GM21723 (cell line): ENCODE data around the gene LRRC45.
"Not testable (repeated sequence)": the region's sequence is repeated elsewhere in the genome, so short reads cannot be mapped to it uniquely, and the experiment has no call there.

Experiments used
- ATAC-seq: cut with Tn5 transposase; IDR thresholded peaks from one replicate; pipeline ENCODE4 v1.9.1; 2021; ENCODE audit warnings: mild to moderate bottlenecking, moderate library complexity; ENCODE audit not compliant: unreplicated experiment

LRRC45 gene

DNA sequence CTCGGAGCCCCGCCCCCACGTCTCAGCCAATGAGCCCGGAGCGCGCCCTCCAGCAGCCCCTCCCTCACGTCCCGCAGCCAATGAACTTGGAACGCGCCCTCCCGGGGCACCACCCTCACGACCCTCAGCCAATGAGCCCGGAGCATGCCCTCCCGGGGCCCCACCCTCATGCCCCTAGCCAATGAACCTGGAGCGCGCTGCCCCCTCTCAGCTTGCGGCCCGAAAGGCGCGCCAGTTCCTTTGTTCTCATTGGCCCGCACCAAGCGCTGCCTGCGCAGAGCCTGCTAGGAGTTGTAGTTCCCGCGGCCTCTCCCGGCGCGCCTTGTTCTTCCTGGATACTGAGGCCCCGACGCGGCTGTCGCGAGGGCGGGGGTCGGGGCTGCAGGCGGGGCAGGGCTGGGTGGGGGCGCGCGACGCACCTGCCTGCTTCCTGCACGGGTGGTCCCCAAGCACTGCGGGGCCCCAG, at the start of gene LRRC45:
Gene LRRC45 (plus strand): TSS at position 325 of the 466 bp plus-strand sequence. CDS start 339 bp downstream, outside the sequence.
- peak; percentile 83 for ATAC-seq

DNA sequence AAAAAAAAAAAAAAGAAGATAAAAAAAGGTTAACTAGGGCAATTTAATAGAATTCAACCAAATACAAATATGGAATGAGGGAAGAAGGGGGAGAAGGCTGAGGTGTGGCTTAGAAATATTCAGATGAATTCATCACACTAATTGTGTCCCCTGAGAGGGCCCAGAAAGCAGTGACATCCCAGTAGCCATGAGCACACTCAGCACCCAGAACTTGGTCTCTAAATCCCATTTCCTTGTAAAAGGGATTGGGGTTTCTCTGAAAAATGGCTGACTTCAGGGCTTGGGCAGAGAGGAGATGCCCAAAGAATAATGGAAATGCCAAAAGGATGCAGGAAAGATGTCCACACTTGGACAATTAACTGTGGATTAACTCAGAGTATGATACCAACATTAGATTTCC, 49.7 kb upstream of the LRRC45 start:
- ATAC-seq, result no peak

DNA sequence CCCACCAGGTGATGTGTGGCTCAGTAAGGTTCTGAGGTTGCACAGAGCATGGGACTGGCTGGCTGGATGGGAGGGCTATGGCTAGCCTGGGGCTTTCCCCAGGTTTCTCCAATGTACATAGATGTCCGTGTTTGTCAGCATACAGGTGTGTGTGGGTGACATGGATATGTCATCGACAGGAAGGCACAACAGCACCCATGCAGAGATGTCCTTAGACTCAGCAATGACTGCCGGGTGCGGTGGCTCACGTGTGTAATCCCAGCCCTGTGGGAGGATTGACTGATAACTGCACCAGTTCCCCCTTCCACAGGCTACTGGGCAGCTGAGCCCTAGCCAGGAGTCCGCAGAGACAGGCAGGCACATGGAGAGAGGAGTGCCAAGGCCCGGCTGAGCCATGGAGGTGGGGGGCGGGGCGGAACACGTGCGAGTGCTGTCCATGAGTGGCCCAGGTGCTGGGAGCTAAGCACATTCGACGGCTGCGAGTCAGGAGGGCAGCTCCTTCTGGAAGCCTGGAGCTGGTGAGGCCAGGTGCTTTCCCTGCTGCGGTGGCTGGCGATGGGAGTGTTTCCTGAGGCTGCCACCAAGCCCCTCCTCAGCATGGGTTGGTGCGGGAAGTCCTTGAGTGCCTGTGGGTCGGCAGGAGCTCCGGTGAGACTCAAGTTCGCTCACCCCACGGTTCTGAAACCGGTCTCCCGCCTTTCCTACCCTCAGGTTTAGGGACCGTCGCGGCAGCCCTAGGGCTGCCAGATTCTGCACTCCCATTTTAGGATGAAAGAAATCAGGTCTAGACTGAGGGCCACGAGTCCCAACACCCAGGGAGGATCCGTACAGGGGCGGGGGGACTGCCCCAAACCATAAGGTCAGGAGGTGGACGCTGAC, 46.5 kb upstream of the LRRC45 start:
- ATAC-seq, result peak; percentile 5

DNA sequence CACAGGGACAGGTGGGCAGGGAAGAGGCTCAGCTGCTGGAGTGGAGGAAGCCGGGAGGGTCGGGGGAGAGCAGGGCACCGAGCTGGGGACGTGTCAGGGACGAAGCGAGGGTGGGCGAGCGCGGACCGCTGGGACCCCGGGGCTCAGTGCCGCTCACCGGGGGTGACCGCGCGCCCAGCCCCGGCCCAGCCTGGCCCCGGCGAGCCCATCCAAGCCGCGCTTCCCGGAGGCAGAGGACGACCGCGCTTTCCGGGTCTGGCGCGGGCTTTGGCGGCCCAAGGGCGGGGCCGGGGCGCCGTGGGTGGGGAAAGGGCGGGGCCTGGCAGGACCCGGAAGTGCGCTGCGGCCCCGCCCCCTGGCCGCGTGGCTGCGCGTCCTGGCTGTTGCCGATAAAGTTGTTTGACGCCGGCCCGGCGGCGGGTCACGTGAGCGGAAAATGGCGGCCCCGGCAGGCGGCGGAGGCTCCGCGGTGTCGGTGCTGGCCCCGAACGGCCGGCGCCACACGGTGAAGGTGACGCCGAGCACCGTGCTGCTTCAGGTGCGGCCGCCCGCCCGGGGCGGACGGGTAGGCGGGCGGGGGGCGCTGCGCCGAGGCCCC, 45.8 kb upstream of the LRRC45 start, which contains the start of gene ASPSCR1:
Gene ASPSCR1 (plus strand): TSS at position 419 of the 598 bp plus-strand sequence. CDS start 18 bp downstream, at position 437.
- peak; percentile 79 for ATAC-seq

DNA sequence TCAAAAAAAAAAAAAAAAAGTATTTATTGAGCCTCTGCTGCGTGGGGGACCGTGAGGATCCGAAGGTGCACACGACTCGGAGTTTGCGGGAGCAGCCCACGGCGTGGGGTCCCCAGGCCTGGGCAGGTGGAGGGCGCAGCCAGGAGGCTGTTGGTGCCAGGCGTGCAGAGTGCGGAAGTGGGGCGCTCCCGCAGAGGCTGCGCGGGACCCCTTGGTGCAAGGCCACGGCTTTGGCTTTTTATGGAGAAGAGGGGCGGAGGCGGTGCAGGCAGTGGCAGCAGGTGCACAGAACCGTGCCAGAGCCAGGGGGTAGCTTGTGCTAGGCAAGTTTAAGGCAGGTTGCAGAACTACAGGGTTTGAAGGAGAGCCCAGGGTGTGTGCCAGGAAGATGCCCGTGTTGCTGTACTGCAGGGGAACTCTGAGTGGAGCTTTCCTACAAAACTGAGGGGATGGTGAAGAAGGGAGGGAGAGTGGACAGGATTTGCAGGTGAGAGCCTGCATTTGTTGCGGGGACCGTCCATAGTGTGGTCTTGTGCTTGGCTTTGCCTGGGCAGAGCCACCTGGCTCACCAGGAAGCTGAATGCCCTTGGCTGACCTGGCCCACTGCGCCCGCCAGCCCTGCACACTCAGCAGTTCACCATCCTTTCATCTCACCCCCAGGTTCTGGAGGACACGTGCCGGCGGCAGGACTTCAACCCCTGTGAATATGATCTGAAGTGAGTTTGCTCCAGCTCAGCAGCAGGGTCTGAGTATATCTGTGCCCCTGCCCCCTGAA, 44.4 kb upstream of the LRRC45 start:
- no peak for ATAC-seq

DNA sequence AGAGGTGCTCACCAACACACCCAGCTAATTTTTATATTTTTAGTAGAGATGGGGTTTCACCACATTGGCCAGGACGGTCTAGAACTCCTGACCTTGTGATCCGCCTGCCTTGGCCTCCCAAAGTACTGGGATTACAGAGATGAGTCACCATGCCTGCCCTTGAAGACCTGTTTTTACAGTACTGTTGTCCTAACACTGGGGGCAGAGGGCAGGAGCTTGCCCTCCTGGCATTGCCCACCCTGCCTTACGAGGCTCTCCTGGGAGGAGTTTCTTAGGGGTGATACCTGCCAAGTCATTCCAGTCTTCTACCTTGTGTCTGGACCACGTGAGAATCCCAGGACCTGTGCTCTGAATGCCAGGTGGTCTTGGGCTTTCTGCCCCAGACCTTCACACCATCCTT, 43.0 kb upstream of the LRRC45 start:
- no peak for ATAC-seq

DNA sequence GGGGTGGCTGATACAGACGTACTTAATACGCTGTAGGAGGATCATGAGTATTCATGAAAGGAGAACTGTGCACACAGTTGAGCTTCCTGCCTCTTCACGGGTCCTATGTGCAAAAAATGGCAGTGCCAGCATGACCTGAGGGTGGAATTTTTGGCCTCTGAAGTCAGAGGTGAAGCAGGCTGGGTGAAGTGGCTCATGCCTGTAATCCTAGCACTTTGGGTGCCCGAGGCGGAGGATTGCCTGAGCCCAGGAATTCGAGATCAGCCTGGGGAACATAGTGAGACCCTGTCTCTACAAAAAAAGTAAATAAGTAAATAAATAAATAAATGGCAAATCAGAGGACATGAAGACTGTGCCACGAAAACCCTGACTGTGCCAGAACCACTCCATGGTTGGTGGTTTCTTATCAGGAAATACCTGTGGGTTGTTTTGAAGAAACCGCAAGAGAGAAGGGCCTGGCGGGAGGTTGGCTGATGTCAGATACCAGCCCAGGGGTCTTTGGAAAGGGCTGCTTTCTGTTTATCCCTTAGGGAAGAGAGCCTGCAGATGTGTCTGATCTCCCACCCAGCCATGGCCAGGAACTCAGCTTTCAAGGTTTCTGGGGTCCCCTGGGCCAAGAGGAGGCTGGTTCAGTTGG, 42.3 kb upstream of the LRRC45 start:
- ATAC-seq, result no peak

DNA sequence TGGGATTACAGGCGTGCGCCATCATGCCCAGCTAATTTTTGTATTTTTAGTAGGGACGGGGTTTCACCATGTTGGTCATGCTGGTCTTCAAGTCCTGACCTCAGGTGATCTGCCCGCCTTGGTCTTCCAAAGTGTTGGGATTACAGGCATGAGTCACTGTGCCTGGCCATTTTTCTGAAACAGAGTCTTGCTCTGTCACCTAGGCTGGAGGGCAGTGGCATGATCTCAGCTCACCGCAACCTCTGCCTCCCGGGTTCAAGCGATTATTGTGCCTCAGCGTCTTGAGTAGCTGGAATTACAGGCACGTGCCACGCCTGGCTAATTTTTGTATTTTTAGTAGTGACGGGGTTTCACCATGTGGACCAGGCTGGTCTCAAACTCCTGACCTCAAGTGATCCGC, 41.6 kb upstream of the LRRC45 start:
- ATAC-seq, result not testable (repeated sequence)

DNA sequence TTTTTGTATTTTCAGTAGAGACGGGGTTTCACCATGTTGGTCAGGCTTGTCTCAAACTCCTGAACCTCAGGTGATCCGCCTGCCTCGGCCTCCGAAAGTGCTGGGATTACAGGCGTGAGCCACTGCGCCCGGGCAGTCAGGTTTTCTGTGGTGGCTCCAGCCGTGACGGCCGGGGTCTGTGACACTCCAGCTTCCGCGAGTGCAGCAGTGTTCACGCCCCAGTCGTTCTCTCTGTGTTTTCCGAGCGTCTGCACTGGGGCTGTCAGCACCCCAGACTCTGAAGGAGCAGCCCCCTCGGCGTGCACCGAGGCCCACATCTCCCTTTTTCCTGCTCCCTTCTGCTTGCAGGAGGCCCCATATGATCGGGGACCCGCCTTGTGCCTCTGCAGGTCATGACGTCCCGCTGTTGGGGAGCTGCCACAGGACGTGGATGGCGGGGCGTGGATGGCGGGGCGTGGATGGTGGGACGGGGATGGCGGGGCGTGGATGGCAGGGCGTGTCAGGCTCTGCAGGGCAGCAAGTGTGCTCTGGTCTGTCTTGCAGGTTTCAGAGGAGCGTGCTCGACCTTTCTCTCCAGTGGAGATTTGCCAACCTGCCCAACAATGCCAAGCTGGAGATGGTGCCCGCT, 40.0 kb upstream of the LRRC45 start:
- ATAC-seq, result no peak

DNA sequence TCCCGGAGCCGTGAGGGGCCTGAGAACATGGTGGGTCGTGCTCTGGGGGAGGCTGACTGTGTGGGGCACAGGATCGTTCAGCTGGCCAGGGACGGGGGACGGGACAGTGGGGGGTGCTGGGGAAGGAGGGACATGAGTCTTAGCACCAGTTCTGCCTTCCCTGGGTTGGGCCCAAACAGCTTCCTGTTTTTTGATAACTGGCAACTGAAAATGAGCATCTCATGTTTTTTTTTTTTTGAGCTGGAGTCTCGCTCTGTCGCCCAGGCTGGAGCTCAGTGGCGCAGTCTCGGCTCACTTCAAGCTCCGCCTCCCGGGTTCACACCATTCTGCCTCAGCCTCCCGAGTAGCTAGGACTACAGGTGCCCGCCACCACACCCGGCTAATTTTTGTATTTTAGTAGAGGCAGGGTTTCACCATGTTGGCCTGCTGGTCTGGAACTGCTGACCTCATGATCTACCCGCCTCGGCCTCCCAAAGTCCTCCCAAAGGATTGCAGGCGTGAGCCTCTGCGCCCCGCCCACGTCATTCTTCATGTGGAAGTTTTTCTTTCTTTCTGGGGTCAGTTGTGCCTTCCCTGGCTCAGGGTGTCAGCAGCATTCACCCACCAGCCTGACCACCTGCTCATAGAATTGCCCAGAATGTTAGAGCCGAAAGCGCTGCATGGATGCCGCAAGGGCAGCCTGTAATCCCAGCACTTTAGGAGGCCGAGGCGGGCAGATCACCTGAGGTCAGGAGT, 39.3 kb upstream of the LRRC45 start:
- no peak for ATAC-seq

DNA sequence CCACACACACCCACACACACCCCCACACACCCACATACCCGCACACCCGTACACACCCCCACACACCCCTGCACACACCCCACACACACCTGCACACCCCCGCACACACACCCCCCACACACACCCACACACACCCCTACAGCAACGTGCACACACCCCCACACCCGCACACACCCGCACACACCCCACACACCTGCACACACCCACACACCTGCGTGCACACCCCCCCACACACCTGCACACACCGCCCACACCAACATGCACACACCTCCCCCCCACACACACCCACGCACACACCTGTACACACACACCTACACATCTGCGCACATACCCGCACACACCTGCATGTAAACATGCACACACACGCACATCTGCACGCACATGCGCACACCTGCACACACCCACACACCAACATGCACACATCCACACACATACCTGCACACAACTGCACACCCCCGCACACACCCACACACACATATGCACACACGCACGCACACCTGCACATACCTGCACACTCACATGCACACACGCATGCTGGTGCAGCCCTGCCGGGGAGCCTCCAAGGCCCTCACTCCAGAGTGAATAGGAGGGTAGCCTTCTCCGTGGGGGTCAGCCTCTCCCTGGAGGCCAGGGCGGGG, 38.2 kb upstream of the LRRC45 start:
- no peak for ATAC-seq

DNA sequence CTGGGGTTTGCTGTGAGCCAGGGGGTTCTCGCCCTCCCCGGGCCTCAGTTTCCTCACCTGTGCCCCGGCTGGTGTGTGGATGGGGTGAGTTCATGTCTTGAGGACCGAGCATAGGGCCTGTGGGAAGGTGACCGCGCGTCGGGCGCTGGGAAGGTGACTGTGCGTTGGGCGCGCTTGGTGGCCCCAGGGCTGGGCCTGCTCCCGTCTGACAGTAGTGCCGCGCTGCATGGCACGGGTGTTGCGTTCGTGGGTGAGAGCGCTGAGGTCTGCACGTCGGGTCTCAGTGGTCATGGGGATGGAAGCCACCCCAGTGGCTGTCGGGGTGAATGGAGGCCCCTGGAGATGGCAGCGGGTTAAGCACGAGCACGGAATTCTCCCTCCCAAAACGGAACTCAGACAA, 36.5 kb upstream of the LRRC45 start:
- no peak for ATAC-seq

DNA sequence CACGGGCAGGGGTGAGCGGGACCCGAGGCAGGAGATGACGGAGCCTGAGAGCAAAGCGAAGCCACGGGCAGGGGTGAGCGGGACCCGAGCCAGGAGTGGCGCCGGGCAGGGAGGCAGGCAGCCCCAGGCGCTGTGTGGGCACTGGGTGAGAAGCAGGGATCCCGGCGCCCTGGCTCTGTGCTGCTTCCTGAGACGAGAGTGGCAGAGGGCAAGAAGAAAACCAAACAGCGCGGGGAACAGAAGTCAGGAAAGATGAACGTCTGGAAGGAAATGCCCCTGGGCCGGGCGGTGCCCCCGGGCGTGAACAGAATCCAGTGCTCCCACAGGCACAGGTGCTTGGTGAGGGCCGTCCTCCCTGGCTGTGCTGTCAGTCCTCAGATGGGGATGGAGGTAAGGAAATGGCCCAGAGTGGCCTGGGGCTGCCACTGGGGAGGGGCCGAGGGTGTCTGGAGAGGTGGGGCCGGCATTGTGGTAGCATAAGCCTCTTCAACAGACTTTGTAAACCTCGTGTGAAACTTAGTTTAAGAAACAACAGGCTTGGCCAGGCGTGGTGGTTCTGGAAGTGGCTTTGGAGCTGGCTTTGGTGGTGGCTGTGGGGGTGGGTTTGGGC, 35.8 kb upstream of the LRRC45 start:
- no peak for ATAC-seq

DNA sequence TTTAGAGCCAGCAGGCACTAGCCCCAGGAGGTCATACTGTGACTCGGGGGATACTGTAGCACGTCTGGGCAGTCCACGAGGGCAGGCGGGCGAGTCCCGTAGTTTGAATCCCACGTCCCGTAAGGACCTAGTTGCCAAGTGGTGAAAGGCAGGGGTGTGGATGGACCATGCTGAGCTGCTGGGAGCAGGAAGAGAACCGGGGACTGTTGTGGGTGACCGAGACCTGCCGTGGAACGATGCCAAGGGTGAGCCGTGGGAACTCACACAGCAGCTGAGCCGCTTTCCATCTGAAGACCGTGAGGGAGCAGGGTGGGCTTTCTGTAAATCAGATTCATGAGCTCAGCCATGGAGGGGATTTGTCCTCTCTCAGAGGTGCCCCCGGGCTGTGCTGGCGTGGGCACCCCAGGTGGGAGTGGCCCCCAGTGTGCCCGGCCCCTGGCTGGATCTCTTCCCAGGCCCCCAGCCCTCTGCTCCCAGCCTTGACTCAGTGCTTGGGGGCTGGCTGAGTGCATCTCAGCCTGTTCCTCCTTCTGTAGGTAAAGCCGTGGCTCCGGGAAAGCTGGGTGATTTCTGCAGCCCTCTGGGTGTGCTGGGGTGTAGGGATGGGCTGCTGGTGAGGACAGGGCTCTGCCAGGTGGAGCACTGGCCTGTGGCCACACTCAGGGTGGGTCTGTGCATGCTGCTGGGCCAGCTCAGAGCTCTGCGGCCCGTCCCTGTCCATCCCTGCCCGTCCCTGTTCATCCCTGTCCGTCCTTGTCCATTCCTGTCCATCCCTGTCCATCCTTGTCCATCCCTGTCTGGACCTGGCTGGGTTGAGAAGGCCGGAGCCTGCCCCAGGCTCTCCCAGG, 32.0 kb upstream of the LRRC45 start:
- ATAC-seq, result no peak

DNA sequence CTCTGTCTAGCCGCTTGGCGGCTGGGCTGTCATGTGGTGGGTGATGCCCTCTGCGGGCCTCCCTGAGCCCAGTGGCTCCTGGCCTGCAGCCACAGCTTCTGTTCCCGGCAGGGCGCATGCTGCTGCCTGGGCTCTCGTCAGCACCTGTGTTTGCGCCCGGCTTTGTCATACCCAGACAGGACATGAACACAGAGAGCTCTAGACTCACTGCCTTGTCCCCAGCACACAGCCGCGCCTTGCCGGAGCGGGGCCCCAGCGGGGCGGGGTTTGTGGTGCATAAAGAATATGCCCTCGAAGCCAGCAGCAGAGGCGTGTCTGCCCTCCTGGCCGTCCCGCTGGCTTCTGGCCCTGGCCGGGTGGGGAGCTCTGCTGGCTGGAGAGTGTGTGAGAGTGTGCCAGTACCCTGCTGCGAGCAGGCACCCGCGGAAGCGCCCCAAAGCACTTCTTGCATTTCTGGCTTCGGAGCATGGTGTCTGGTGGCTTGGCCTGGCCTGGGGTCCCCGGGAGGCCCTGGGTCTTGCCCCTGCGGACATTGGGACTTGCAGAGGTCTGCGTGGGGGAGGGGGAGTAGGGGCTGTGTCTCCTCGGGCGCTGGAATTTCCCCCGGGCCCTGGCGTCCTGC, 31.3 kb upstream of the LRRC45 start:
- no peak for ATAC-seq

DNA sequence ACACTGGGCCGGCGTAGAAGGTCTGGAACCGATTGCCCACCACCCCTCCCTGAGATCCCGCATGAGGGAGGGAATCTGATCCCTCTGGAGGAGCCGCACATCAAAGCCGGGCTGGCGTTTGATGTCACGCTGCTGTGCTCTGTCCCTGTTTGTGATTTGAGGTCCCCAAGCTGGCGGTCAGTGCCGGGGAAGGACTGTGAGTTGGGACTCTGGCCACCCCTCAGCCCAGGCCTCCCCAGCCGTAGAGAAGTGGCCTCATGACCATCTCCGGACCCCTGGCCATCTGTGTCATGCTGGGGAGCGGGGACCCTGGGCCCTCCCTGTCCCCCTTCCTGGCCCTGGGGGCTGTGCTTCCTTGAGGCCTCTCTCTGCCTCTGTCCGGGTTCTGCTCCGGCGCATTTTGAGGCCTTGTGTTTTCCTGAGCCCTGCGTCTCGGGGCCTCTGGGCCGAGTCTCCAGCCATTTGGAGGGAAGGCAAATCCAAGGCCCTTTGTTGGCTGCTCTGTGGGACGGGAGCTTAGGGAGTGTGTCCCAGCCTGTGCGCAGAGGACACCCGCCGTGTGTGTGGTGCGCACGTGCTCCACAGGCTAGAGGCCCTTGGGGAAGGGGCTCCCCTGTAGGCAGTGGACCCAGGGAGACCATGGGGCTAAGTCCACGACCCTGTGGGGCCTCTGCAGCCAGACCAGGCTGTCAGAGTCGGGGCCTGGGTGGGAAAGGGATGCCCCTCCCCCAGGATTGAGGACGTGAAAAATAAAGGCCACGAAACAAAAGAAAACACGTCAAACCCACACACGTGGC, 30.6 kb upstream of the LRRC45 start:
- no peak for ATAC-seq
